Bronchial epithelial cell (primary cell): Measurements from ENCODE around the gene RHPN2. TPM values are rescaled to one million over a fixed set of nuclear protein-coding genes. Genes with fewer than 3 reads are reported as not detected.
"Not testable (repeated sequence)": the region's sequence is repeated elsewhere in the genome, so short reads cannot be mapped to it uniquely, and the experiment has no call there.

Experiments
- DNase-seq: peaks from one replicate; pipeline ENCODE4 v3.0.0-alpha.2; 2010; ENCODE audit warnings: low read depth
- FAIRE-seq: peaks from 2 replicates; lab custom pipeline; 2011; peaks lifted over from hg19 to GRCh38; lab: Jason Lieb, UNC
- H3K27me3 ChIP-seq: 2 replicates; pipeline ENCODE4 v1.5.1; 2011; ENCODE audit warnings: low read length; ENCODE audit not compliant: control insufficient read depth, insufficient read depth
- H3K36me3 ChIP-seq: 2 replicates; pipeline ENCODE4 v1.5.1; 2011; ENCODE audit warnings: low read length; ENCODE audit not compliant: control insufficient read depth, insufficient read depth
- H3K4me3 ChIP-seq: 2 replicates; pipeline ENCODE4 v1.5.1; 2011; ENCODE audit warnings: mild to moderate bottlenecking, low read depth, low read length, control low read depth
- CTCF ChIP-seq: IDR thresholded peaks from 2 replicates; pipeline ENCODE4 v1.5.1; 2011; ENCODE audit warnings: mild to moderate bottlenecking, moderate library complexity, low read length, control low read depth, inconsistent platforms; ENCODE audit not compliant: insufficient read depth, severe bottlenecking
- total RNA-seq: library from RNA; depleted of rRNA; stranded (reverse); fragments of >200 nt; gene quantifications from 2 replicates; pipeline ENCODE4 v1.2.1, GENCODE V29; 2014

The RHPN2 gene
- total RNA-seq, 1 donor from 2014 or later: 22.1 TPM

GRCh38 chr19:33029746-33030303, 34.9 kb downstream of the RHPN2 start:
- peaks cover 2% of the 10 kb centered on the region for H3K36me3 ChIP-seq
- no peaks in the 10 kb centered on the region for H3K27me3 ChIP-seq
- TF ChIP-seq CTCF: no peak
- DNase-seq: no peak
- H3K4me3 ChIP-seq: no peak overlapping the region
- FAIRE-seq: no peak

GRCh38 chr19:33026602-33027001, 38.1 kb downstream of the RHPN2 start:
- not testable (repeated sequence) for H3K4me3 ChIP-seq, DNase-seq, H3K27me3 ChIP-seq, H3K36me3 ChIP-seq, FAIRE-seq

- H3K4me3 ChIP-seq, H3K27me3 ChIP-seq, FAIRE-seq, DNase-seq, H3K36me3 ChIP-seq: not testable (repeated sequence)
These were observed 39.0 kb downstream of the RHPN2 start for GRCh38 chr19:33025468-33026238.

- FAIRE-seq: no peak
- H3K27me3 ChIP-seq: no peaks in the 10 kb centered on the region
- H3K4me3 ChIP-seq: no peak overlapping the region
- peaks cover 5% of the 10 kb centered on the region for H3K36me3 ChIP-seq
- TF ChIP-seq CTCF: no peak
- DNase-seq: no peak
These were observed 40.3 kb downstream of the RHPN2 start for GRCh38 chr19:33024398-33024797.

GRCh38 chr19:33022472-33023116, 42.1 kb downstream of the RHPN2 start:
- H3K4me3 ChIP-seq: no peak overlapping the region
- no peak for DNase-seq
- TF ChIP-seq CTCF: peak; percentile 13
- peaks cover 5% of the 10 kb centered on the region for H3K36me3 ChIP-seq
- H3K27me3 ChIP-seq: no peaks in the 10 kb centered on the region
- FAIRE-seq: no peak

- DNase-seq: peak; percentile 51
- not testable (repeated sequence) for FAIRE-seq
These were observed 53.8 kb downstream of the RHPN2 start for GRCh38 chr19:33010891-33011290.

GRCh38 chr19:33008738-33009137, 56.0 kb downstream of the RHPN2 start:
- H3K36me3 ChIP-seq: peaks cover 10% of the 10 kb centered on the region
- no peak for FAIRE-seq
- DNase-seq: no peak
- TF ChIP-seq CTCF: no peak
- H3K27me3 ChIP-seq: no peaks in the 10 kb centered on the region
- H3K4me3 ChIP-seq: no peak overlapping the region

More at GRCh38 chr19:33010891-33011290, 53.8 kb downstream of the RHPN2 start:
- not testable (repeated sequence) for H3K4me3 ChIP-seq, H3K36me3 ChIP-seq, H3K27me3 ChIP-seq
